ENCODE data around the gene LENEP. TPM values are rescaled to one million over a fixed set of nuclear protein-coding genes. Genes with fewer than 3 reads are reported as not detected.
A peak's percentile ranks its signal among the peaks of the same experiment; 100 is the strongest.

Gene LENEP
- total RNA-seq, 1 donor from 2014 or later = not detected

- no peak for ATAC-seq
- intact Hi-C loops (cut with micrococcal nuclease) = no loop called here
- DNase-seq = peak; percentile 28
Observed at GRCh38 chr1:155004352-155005075, 11.1 kb downstream of the LENEP start.

GRCh38 chr1:155005076-155006011, 12.0 kb downstream of the LENEP start:
- intact Hi-C loops (cut with micrococcal nuclease) = no loop called here
- DNase-seq (peak; percentile 85), ATAC-seq (peak; percentile 41)

- intact Hi-C loops (cut with micrococcal nuclease) = no loop called here
- DNase-seq (peak; percentile 31), ATAC-seq (no peak)
Observed at GRCh38 chr1:155006601-155007101, 13.3 kb downstream of the LENEP start.

- ATAC-seq (peak; percentile 37), DNase-seq (peak; percentile 86)
- intact Hi-C loops (cut with micrococcal nuclease) = no loop called here
Observed at GRCh38 chr1:155007251-155007828, 14.0 kb downstream of the LENEP start.

GRCh38 chr1:155008015-155008941, 14.9 kb downstream of the LENEP start:
- ATAC-seq = no peak
- intact Hi-C loops (cut with micrococcal nuclease) = no loop called here
- peak; percentile 67 for DNase-seq

- DNase-seq = peak; percentile 22
- no peak for ATAC-seq
- intact Hi-C loops (cut with micrococcal nuclease) = no loop called here
Observed at GRCh38 chr1:155009221-155009711, 15.9 kb downstream of the LENEP start.

GRCh38 chr1:155009742-155010141, 16.4 kb downstream of the LENEP start:
- intact Hi-C loops (cut with micrococcal nuclease) = no loop called here
- DNase-seq (peak; percentile 25), ATAC-seq (no peak)

GRCh38 chr1:155010211-155010918, 17.0 kb downstream of the LENEP start:
- intact Hi-C loops (cut with micrococcal nuclease) = no loop called here
- DNase-seq (peak; percentile 27), ATAC-seq (no peak)

GRCh38 chr1:155011004-155011416, 17.6 kb downstream of the LENEP start:
- DNase-seq = no peak
- ATAC-seq = no peak
- intact Hi-C loops (cut with micrococcal nuclease) = no loop called here

GRCh38 chr1:155011437-155012025, 18.1 kb downstream of the LENEP start:
- ATAC-seq (no peak), DNase-seq (peak; percentile 28)
- intact Hi-C loops (cut with micrococcal nuclease) = no loop called here

- intact Hi-C loops (cut with micrococcal nuclease) = no loop called here
- ATAC-seq (peak; percentile 44), DNase-seq (peak; percentile 77)
Observed at GRCh38 chr1:155012026-155012546, 18.7 kb downstream of the LENEP start.

- intact Hi-C loops (cut with micrococcal nuclease) = no loop called here
- no peak for ATAC-seq
- DNase-seq = no peak
Observed at GRCh38 chr1:155012776-155013602, 19.6 kb downstream of the LENEP start.

GRCh38 chr1:155013632-155014031, 20.2 kb downstream of the LENEP start:
- DNase-seq (peak; percentile 21), ATAC-seq (no peak)
- intact Hi-C loops (cut with micrococcal nuclease) = no loop called here

- ATAC-seq = no peak
Observed at GRCh38 chr1:155014709-155015508, 21.5 kb downstream of the LENEP start.

GRCh38 chr1:155015527-155016230, 22.3 kb downstream of the LENEP start:
- ATAC-seq = no peak
- intact Hi-C loops (cut with micrococcal nuclease) = no loop called here
- DNase-seq = peak; percentile 28

More at GRCh38 chr1:155014709-155015508, 21.5 kb downstream of the LENEP start:
- intact Hi-C loops (cut with micrococcal nuclease) = no loop called here
- peak; percentile 29 for DNase-seq
